Activated CD4-positive, alpha-beta T cell treated with anti-CD3 and anti-CD28 coated beads for 36 hours (primary cell): ENCODE data around the gene ISOC2. TPM values are rescaled to one million over a fixed set of nuclear protein-coding genes. Genes with fewer than 3 reads are reported as not detected.

ENCODE experiments used
- ATAC-seq: fragments of 200-7000 bp; cut with Tn5 transposase; one replicate; pipeline ENCODE4 v1.10.0; 2021; ENCODE audit warnings: mild to moderate bottlenecking, moderate library complexity
- CTCF ChIA-PET: fragments of 350-600 bp; sonication (Branson Sonifier 250); formaldehyde crosslinking; loops from one replicate; lab custom pipeline; 2021; ENCODE audit warnings: antibody characterized with exemption; lab: Charles Lee
- POLR2A ChIA-PET: fragments of 350-600 bp; sonication (Branson Sonifier 250); formaldehyde crosslinking; loops from one replicate; lab custom pipeline; 2021; ENCODE audit warnings: antibody characterized with exemption, inconsistent platforms; lab: Charles Lee
- DNase-seq: peaks from one replicate; pipeline ENCODE4 v3.0.0-alpha.2; 2020
- H3K27ac Mint-ChIP-seq: one replicate; pipeline ENCODE4 v1.8.0; 2021; ENCODE audit warnings: mixed read lengths
- H3K27me3 Mint-ChIP-seq: one replicate; pipeline ENCODE4 v1.8.0; 2021; ENCODE audit warnings: mixed read lengths
- H3K36me3 Mint-ChIP-seq: one replicate; pipeline ENCODE4 v1.8.0; 2021; ENCODE audit warnings: low read depth, mixed read lengths
- H3K4me1 Mint-ChIP-seq: one replicate; pipeline ENCODE4 v1.8.0; 2021; ENCODE audit warnings: mixed read lengths
- H3K4me3 Mint-ChIP-seq: one replicate; pipeline ENCODE4 v1.8.0; 2021; ENCODE audit warnings: mild to moderate bottlenecking, moderate library complexity, mixed read lengths
- H3K9me3 Mint-ChIP-seq: one replicate; pipeline ENCODE4 v1.8.0; 2021; ENCODE audit warnings: low read depth, mixed read lengths
- intact Hi-C, 2 experiments: fragments of 100-400 bp; cut with DNase I in 1 of 2; cut with micrococcal nuclease in 1 of 2; formaldehyde crosslinking; loops; one replicate each; pipeline versions ENCODE4 v1.14.2 to v1.15.1; 2022 to 2024; cut with DNase I, micrococcal nuclease
- total RNA-seq, 2 experiments: library from RNA; stranded (reverse); gene quantifications; one replicate each; pipeline ENCODE4 v1.2.3, GENCODE V29; 2021

ISOC2 gene
- total RNA-seq, 2 experiments from 2014 or later: 24.3 to 28.0 TPM

DNA sequence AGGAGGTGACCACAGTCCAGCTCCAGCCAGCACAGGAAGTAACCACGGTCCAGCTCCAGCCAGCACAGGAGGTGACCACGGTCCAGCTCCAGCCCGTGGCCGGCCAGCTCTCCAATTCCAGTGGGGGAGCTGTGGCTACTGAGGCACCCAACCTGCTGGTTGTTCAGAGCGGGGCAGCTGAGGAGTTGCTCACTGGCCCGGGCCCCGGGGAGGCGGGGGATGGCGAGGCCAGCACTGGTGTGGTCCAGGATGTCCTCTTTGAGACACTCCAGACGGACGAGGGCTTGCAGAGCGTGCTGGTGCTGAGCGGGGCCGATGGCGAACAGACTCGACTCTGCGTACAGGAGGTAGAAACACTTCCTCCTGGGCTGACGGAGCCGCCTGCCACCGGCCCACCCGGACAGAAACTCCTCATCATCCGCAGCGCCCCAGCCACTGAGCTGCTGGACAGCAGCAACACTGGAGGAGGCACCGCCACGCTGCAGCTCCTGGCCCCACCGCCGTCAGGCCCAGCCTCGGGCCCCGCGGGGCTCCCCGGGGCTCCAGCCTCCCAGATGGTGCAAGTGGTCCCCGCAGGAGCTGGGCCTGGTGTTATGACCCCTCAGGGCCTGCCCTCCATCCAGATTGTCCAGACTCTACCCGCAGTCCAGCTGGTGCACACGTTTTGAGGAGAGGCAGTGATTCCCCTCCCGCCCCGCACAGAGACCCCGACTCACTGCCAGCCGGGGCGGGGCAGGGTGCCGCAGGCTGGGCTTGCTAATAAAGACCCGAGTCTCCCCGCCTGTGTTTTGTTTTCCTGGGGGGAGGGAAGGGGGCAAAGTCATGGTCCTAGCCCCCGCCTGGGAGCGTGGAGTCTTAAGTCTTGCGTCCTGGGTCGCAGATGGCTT is 22.5 kb upstream of the ISOC2 start:
- POLR2A ChIA-PET: interaction anchor here (0.6 to 1.2 kb wide), 3 partner anchors 8 to 33 kb away, joined by 3 to 4 read pairs (median 4); partner anchors contain the start of gene ZNF628
- Mint-ChIP-seq H3K9me3 (no peaks in the 10 kb centered on the region), H3K4me3 (peak overlapping the region; percentile 75), H3K36me3 (peaks cover under 1% of the 10 kb centered on the region), H3K4me1 (peaks cover 28% of the 10 kb centered on the region), H3K27ac (no peak overlapping the region), H3K27me3 (no peaks in the 10 kb centered on the region)
- CTCF ChIA-PET: interaction anchor here (0.9 to 1.6 kb wide), 3 partner anchors 10 to 20 kb away, joined by 3 to 6 read pairs (median 3); no protein-coding TSS in a partner anchor
- intact Hi-C loops: no loop called here
- DNase-seq (no peak), ATAC-seq (no peak)

DNA sequence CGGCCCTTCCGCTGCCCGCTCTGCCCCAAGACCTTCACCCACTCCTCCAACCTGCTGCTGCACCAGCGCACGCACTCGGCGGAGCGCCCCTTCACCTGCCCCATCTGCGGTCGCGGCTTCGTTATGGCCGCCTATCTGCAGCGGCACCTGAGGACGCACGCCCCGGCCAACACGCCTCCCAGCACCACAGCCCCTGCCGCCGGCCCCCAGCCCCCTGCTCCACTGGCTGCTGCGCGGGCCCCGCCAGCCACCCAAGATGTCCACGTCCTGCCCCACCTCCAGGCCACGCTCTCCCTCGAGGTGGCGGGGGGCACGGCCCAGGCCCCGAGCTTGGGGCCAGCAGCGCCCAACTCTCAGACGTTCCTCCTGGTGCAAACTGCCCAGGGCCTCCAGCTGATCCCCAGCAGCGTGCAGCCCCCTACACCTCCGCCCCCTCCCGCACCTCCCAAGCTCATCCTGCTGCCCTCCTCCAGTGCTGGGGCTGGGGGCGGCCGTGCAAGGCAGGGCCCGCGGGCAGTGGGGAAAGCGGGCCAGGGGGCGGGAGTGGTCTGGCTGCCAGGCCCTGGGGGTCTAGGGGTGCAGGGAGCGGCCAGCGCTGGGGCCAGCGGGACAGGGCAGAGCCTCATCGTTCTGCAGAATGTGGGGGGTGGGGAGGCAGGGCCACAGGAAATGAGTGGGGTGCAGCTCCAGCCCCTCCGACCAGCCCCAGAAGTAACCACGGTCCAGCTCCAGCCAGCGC is 21.7 kb upstream of the ISOC2 start:
- Mint-ChIP-seq H3K27me3 (no peaks in the 10 kb centered on the region), H3K36me3 (peaks cover 5% of the 10 kb centered on the region), H3K4me3 (no peak overlapping the region), H3K27ac (no peak overlapping the region), H3K4me1 (peaks cover 36% of the 10 kb centered on the region), H3K9me3 (no peaks in the 10 kb centered on the region)
- no peak for ATAC-seq
- POLR2A ChIA-PET: interaction anchor here (0.6 kb wide), 1 partner anchor 32 kb away, joined by 4 read pairs; no protein-coding TSS in a partner anchor
- intact Hi-C loops: no loop called here
- no peak for DNase-seq
- CTCF ChIA-PET: no interaction called here

DNA sequence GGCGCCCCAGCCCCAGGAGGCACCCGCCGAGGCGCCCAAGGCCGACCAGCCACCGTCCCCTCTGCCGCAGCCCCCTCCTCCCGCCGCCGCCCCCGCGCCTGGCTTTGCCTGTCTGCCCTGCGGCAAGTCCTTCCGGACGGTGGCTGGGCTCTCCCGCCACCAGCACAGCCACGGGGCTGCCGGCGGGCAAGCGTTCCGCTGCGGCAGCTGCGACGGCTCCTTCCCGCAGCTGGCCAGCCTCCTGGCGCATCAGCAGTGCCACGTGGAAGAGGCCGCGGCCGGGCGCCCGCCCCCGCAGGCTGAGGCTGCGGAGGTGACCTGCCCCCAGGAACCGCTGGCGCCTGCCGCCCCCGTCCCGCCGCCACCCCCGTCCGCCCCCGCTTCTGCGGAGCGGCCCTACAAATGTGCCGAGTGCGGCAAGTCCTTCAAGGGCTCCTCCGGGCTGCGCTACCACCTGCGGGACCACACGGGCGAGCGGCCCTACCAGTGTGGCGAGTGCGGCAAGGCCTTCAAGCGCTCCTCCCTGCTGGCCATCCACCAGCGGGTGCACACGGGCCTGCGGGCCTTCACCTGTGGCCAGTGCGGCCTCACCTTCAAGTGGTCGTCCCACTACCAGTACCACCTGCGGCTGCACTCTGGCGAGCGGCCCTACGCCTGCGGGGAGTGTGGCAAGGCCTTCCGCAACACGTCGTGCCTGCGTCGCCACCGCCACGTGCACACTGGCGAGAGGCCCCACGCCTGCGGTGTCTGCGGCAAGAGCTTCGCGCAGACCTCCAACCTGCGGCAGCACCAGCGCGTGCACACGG is 20.9 kb upstream of the ISOC2 start:
- H3K27me3 Mint-ChIP-seq: no peaks in the 10 kb centered on the region
- DNase-seq (no peak), ATAC-seq (no peak)
- H3K27ac Mint-ChIP-seq: no peak overlapping the region
- H3K4me3 Mint-ChIP-seq: no peak overlapping the region
- intact Hi-C loops: no loop called here
- CTCF ChIA-PET: no interaction called here
- H3K9me3 Mint-ChIP-seq: no peaks in the 10 kb centered on the region
- POLR2A ChIA-PET: interaction anchor here (1.0 kb wide), 1 partner anchor 20 kb away, joined by 4 read pairs; no protein-coding TSS in a partner anchor
- peaks cover 37% of the 10 kb centered on the region for H3K4me1 Mint-ChIP-seq
- H3K36me3 Mint-ChIP-seq: peaks cover 5% of the 10 kb centered on the region

DNA sequence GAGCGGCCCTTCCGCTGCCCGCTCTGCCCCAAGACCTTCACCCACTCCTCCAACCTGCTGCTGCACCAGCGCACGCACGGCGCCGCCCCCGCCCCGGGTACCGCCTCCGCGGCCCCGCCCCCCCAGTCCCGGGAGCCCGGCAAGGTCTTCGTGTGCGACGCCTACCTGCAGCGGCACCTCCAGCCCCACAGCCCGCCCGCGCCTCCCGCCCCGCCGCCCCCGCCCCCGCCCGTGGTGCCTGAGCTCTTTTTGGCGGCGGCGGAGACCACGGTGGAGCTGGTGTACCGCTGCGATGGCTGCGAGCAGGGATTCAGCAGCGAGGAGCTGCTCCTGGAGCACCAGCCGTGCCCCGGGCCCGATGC is 20.3 kb upstream of the ISOC2 start:
- Mint-ChIP-seq H3K27ac (no peak overlapping the region), H3K9me3 (no peaks in the 10 kb centered on the region), H3K36me3 (peaks cover 5% of the 10 kb centered on the region), H3K27me3 (no peaks in the 10 kb centered on the region), H3K4me1 (peaks cover 33% of the 10 kb centered on the region), H3K4me3 (no peak overlapping the region)
- intact Hi-C loops: no loop called here
- ATAC-seq (no peak), DNase-seq (no peak)
- ChIA-PET CTCF (no interaction called here), POLR2A (interaction anchor here (1.0 kb wide), 1 partner anchor 20 kb away, joined by 4 read pairs; no protein-coding TSS in a partner anchor)

DNA sequence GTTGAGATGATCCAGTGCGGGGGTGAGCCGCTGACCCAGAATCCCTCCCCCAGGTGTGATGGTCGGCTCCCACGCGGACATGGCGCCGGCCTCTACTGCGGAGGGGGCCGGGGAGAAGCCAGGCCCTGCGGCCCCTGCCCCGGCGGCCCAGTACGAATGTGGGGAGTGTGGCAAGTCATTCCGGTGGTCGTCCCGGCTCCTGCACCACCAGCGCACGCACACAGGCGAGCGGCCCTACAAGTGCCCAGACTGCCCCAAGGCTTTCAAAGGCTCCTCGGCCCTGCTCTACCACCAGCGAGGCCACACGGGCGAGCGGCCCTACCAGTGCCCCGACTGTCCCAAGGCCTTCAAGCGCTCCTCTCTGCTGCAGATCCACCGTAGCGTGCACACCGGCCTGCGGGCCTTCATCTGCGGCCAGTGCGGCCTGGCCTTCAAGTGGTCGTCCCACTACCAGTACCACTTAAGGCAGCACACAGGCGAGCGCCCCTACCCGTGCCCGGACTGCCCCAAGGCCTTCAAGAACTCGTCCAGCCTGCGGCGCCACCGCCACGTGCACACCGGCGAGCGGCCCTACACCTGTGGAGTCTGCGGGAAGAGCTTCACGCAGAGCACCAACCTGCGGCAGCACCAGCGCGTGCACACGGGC is 19.8 kb upstream of the ISOC2 start:
- no peaks in the 10 kb centered on the region for H3K27me3 Mint-ChIP-seq
- no peak overlapping the region for H3K27ac Mint-ChIP-seq
- no peaks in the 10 kb centered on the region for H3K9me3 Mint-ChIP-seq
- no peak overlapping the region for H3K4me3 Mint-ChIP-seq
- ChIA-PET CTCF (no interaction called here), POLR2A (interaction anchor here (1.0 kb wide), 1 partner anchor 19 kb away, joined by 4 read pairs; no protein-coding TSS in a partner anchor)
- no peak for DNase-seq
- H3K4me1 Mint-ChIP-seq: peaks cover 33% of the 10 kb centered on the region
- no peak for ATAC-seq
- intact Hi-C loops: no loop called here
- peaks cover 5% of the 10 kb centered on the region for H3K36me3 Mint-ChIP-seq

DNA sequence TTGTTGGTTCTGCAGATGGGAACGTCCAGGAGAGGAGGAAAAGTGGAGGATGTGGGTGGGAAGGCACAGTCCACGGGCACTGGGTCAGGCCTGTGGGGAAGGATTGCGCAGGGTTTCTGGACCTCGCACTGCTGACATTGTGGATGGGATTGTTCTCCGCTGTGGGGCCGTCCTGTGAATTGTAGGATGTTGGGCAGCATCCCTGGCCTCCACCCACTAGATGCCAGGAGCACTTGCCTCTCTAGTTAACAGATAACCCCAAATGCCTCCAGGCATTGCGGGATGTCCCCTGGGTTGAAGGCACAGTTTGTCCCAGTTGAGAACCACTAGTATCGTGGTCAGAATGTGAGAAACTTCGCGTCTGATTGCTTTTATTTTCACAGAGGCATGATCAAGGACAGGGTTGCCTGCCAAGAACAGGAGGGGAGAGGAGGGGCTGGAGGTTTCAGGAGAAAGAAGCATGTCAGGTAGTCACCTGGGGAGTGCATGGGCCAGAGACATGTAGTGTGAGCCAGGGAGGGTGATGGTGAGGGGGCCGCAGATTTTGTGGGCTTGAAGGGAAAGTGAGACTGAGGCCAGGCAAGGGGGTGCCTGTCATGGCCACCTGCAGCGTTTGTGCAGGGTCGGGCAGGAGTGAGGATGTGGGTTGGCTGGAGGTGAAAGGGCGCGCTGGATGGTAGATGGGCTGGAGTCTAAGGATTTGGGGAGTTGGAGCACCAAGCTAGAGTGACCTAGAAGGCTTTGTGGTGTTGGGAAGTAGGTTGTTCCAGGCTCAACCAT is 18.2 kb upstream of the ISOC2 start:
- ATAC-seq: no peak
- CTCF ChIA-PET: interaction anchor here (0.7 to 1.3 kb wide), 2 partner anchors 24 to 119 kb away, joined by 3 to 4 read pairs; no protein-coding TSS in a partner anchor
- intact Hi-C loops: no loop called here
- no peaks in the 10 kb centered on the region for H3K27me3 Mint-ChIP-seq
- no peak for DNase-seq
- POLR2A ChIA-PET: no interaction called here
- no peak overlapping the region for H3K4me3 Mint-ChIP-seq
- H3K4me1 Mint-ChIP-seq: peaks cover 35% of the 10 kb centered on the region
- H3K36me3 Mint-ChIP-seq: peaks cover 5% of the 10 kb centered on the region
- no peaks in the 10 kb centered on the region for H3K9me3 Mint-ChIP-seq
- peak overlapping the region; percentile 51 for H3K27ac Mint-ChIP-seq

DNA sequence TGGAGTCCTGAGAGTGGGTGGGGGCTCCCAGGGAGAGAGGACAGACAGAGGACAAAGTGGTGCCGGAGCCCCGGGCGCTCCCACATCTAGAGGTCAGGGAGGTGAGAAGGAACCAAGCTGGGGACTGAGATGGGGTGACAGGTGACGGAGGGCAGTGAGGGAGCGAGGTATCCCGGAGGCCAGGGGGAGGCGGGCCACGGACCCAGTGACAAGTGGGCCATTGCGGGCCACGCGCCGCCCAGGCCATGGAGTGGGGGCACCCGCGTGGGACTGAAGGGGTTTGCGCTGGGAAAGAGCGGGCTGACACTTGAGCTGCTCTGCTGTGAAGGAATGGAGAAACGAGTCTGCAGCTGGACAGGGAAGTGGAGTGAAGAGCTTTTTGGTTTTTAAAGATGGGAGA is 17.6 kb upstream of the ISOC2 start:
- DNase-seq (no peak), ATAC-seq (no peak)
- Mint-ChIP-seq H3K9me3 (no peaks in the 10 kb centered on the region), H3K36me3 (peaks cover 5% of the 10 kb centered on the region), H3K4me3 (peak overlapping the region; percentile 84), H3K4me1 (peaks cover 32% of the 10 kb centered on the region), H3K27ac (no peak overlapping the region), H3K27me3 (no peaks in the 10 kb centered on the region)
- intact Hi-C loops: no loop called here
- ChIA-PET CTCF (interaction anchor here (1.3 kb wide), 1 partner anchor 25 kb away, joined by 4 read pairs; no protein-coding TSS in a partner anchor), POLR2A (no interaction called here)

DNA sequence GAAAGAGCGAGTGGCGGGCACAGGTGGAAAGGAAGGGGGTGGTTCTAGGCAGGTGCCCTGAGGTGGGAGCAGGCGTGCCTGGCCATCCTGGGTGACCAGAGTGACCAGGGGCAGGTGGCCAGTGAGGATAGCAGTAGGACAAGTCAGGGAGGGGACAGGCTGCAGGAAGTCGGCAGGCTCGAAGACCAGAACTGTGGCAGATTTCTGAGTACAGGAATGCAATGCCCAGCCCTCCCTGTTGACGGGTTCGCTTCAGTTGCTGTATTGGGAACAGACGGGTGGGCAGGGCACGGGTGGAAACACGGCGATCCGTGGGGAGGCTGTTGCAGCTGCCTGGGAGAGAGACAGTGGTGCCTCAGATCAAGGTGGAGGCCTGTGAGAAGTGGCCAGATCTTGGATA is 16.9 kb upstream of the ISOC2 start:
- POLR2A ChIA-PET: no interaction called here
- Mint-ChIP-seq H3K36me3 (peaks cover 5% of the 10 kb centered on the region), H3K27me3 (no peaks in the 10 kb centered on the region), H3K27ac (no peak overlapping the region), H3K4me3 (peak overlapping the region; percentile 84), H3K9me3 (no peaks in the 10 kb centered on the region), H3K4me1 (peaks cover 32% of the 10 kb centered on the region)
- DNase-seq (no peak), ATAC-seq (no peak)
- intact Hi-C loops: no loop called here
- CTCF ChIA-PET: interaction anchor here (1.3 to 3.0 kb wide), 2 partner anchors 11 to 25 kb away, joined by 4 to 18 read pairs; no protein-coding TSS in a partner anchor

DNA sequence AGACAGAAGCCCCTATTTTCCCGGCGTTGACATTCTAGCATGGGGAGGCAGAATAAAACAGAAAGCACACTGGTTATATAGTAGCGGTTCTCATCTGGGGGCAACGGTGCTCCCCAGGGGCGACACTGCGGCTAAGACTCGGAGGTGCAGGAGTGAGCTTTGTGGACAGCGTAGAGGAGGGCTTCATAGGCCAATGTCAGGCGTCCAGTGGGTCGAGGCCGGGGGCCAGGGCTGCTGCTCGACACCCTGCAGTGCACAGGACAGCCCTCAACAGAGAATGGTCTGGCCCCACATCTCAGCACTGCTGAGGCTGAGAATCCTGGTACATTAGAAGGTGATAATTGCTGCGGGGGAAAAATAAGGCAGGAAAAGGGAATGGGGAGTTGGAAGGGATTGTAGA is 16.5 kb upstream of the ISOC2 start:
- H3K9me3 Mint-ChIP-seq: no peaks in the 10 kb centered on the region
- peaks cover 5% of the 10 kb centered on the region for H3K36me3 Mint-ChIP-seq
- H3K27me3 Mint-ChIP-seq: no peaks in the 10 kb centered on the region
- H3K4me3 Mint-ChIP-seq: peak overlapping the region; percentile 84
- intact Hi-C loops: loop anchor here in 1 of 2 experiments (2.0 kb wide), 3 partner anchors 103 to 663 kb away; partner anchors contain the start of genes ZNF444, ZNF579 and ZNF787
- peaks cover 32% of the 10 kb centered on the region for H3K4me1 Mint-ChIP-seq
- DNase-seq (no peak), ATAC-seq (no peak)
- POLR2A ChIA-PET: no interaction called here
- CTCF ChIA-PET: interaction anchor here (3.0 kb wide), 1 partner anchor 10 kb away, joined by 18 read pairs; no protein-coding TSS in a partner anchor
- peak overlapping the region; percentile 25 for H3K27ac Mint-ChIP-seq
